ENCODE results near the gene SETD7. TPM values are rescaled to one million over a fixed set of nuclear protein-coding genes. Genes with fewer than 3 reads are reported as not detected.
"Not testable (repeated sequence)": the region's sequence is repeated elsewhere in the genome, so short reads cannot be mapped to it uniquely, and the experiment has no call there.

The SETD7 gene
- total RNA-seq, 6 donors from 2014 or later: 17.8 to 45.6 (median 34.0) TPM

GRCh38 chr4:139472852-139473251 lies 83.2 kb downstream of the SETD7 start:
- no peak for DNase-seq
- H3K4me1 ChIP-seq: peaks cover 0 to 10% (median 4%) of the 10 kb centered on the region in 4 donors
- H3K27me3 ChIP-seq: no peaks in the 10 kb centered on the region
- no peak overlapping the region for H3K27ac ChIP-seq
- WGBS, 2 donors: 83 to 90% methylated on average over 3 of the region's 3 CpGs
- no peak for ATAC-seq (ENCODE audit: low FRiP score in 2 of 2)
- no peak overlapping the region for H3K4me3 ChIP-seq
- no peaks in the 10 kb centered on the region for H3K9me3 ChIP-seq
- peaks cover 0 to 21% (median 9%) of the 10 kb centered on the region in 4 donors for H3K36me3 ChIP-seq
- TF ChIP-seq CTCF (IDR thresholded peaks at IDR 0.05) (no peak), POLR2A (IDR thresholded peaks at IDR 0.05) (no peak), POLR2AphosphoS5 (IDR thresholded peaks at IDR 0.05) (no peak)

- ATAC-seq (ENCODE audit: low FRiP score in 2 of 2) (peak; percentile 57 to 68), DNase-seq (no peak)
- Histone ChIP-seq H3K27me3 (no peaks in the 10 kb centered on the region), H3K9me3 (no peaks in the 10 kb centered on the region), H3K4me3 (no peak overlapping the region), H3K4me1 (peaks cover 0 to 10% (median 4%) of the 10 kb centered on the region in 4 donors), H3K36me3 (peaks cover 0 to 21% (median 9%) of the 10 kb centered on the region in 4 donors), H3K27ac (no peak overlapping the region)
- WGBS, 2 donors: 84 to 90% methylated on average over 4 to 6 of the region's 6 CpGs
- TF ChIP-seq POLR2A (IDR thresholded peaks at IDR 0.05) (no peak), POLR2AphosphoS5 (IDR thresholded peaks at IDR 0.05) (no peak), EP300 (IDR thresholded peaks at IDR 0.05) (no peak), CTCF (IDR thresholded peaks at IDR 0.05) (no peak)
These were observed 84.9 kb downstream of the SETD7 start for GRCh38 chr4:139470997-139471665.

GRCh38 chr4:139470295-139470694 lies 85.7 kb downstream of the SETD7 start:
- H3K4me3 ChIP-seq: no peak overlapping the region
- TF ChIP-seq EP300 (IDR thresholded peaks at IDR 0.05) (no peak), POLR2AphosphoS5 (IDR thresholded peaks at IDR 0.05) (no peak), CTCF (IDR thresholded peaks at IDR 0.05) (no peak), POLR2A (IDR thresholded peaks at IDR 0.05) (no peak)
- H3K27me3 ChIP-seq: no peaks in the 10 kb centered on the region
- peak in 1 of 2 donors; percentile 53 for ATAC-seq (ENCODE audit: low FRiP score in 2 of 2)
- peaks cover 0 to 10% (median 4%) of the 10 kb centered on the region in 4 donors for H3K4me1 ChIP-seq
- no peak overlapping the region for H3K27ac ChIP-seq
- H3K9me3 ChIP-seq: no peaks in the 10 kb centered on the region
- no peak for DNase-seq
- peaks cover 0 to 21% (median 9%) of the 10 kb centered on the region in 4 donors for H3K36me3 ChIP-seq

- DNase-seq (no peak), ATAC-seq (ENCODE audit: low FRiP score in 2 of 2) (no peak)
- Histone ChIP-seq H3K4me3 (no peak overlapping the region), H3K9me3 (no peaks in the 10 kb centered on the region), H3K27ac (no peak overlapping the region), H3K27me3 (no peaks in the 10 kb centered on the region), H3K4me1 (peaks cover 0 to 10% (median 4%) of the 10 kb centered on the region in 4 donors), H3K36me3 (peaks cover 0 to 21% (median 9%) of the 10 kb centered on the region in 4 donors)
- no peak for TF ChIP-seq EP300 (IDR thresholded peaks at IDR 0.05)
- 86 to 88% methylated on average over 1 of the region's 1 CpG for WGBS, 2 donors
These were observed 86.2 kb downstream of the SETD7 start for GRCh38 chr4:139469869-139470268.

GRCh38 chr4:139469216-139469615 lies 86.8 kb downstream of the SETD7 start:
- no peak for ATAC-seq (ENCODE audit: low FRiP score in 2 of 2)
- no peak overlapping the region for H3K4me3 ChIP-seq
- TF ChIP-seq EP300 (IDR thresholded peaks at IDR 0.05) (no peak), CTCF (IDR thresholded peaks at IDR 0.05) (no peak), POLR2A (IDR thresholded peaks at IDR 0.05) (no peak), POLR2AphosphoS5 (IDR thresholded peaks at IDR 0.05) (no peak)
- peaks cover 0 to 18% (median 9%) of the 10 kb centered on the region in 4 donors for H3K36me3 ChIP-seq
- no peaks in the 10 kb centered on the region for H3K9me3 ChIP-seq
- WGBS, 2 donors: 94 to 100% methylated on average over 2 of the region's 2 CpGs
- no peak for DNase-seq
- H3K4me1 ChIP-seq: peaks cover 0 to 10% (median 4%) of the 10 kb centered on the region in 4 donors
- H3K27ac ChIP-seq: no peak overlapping the region
- H3K27me3 ChIP-seq: no peaks in the 10 kb centered on the region

- H3K9me3 ChIP-seq; H3K4me3 ChIP-seq; H3K27me3 ChIP-seq; ATAC-seq (ENCODE audit: low FRiP score in 2 of 2); DNase-seq; H3K27ac ChIP-seq: not testable (repeated sequence)
- peaks cover 0 to 15% (median 9%) of the 10 kb centered on the region in 4 donors for H3K36me3 ChIP-seq
- peaks cover 0 to 13% (median 4%) of the 10 kb centered on the region in 4 donors for H3K4me1 ChIP-seq
These were observed 87.3 kb downstream of the SETD7 start for GRCh38 chr4:139468756-139469155.
